ENCODE data around the gene ST14.
"Not testable (repeated sequence)": the region's sequence is repeated elsewhere in the genome, so short reads cannot be mapped to it uniquely, and the experiment has no call there.

ST14 gene

GRCh38 chr11:130246270-130246669, 86.7 kb downstream of the ST14 start:
- no peak for DNase-seq (ENCODE audit: low spot score)
- no peak for TF ChIP-seq CTCF (IDR thresholded peaks at IDR 0.05; ENCODE audit: borderline replicate concordance, control extremely low read depth, extremely low read depth, insufficient read depth, missing control alignments)
- in situ Hi-C loops (cut with MboI; ENCODE audit: low sequenced_read_pairs, unreplicated experiment): no loop called here

DNA sequence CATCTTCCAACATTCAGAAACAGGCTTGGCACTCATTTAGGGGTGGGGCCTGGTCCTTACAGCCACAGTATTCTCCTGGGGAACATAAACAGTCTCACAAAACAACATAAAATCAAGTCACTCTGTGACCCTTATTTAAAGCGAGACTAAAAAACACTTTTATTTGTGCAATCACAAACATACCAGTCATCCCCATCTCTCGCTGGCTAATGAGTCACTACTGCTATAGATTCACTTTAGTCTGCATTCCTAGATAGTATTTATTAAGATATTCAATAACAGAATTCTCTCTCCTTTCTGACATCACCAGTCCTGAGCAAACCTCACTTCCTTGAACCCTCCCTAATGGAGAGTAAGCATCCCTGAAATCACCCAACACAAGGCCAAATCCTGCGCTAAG, 87.2 kb downstream of the ST14 start:
- no peak for DNase-seq (ENCODE audit: low spot score)
- in situ Hi-C loops (cut with MboI; ENCODE audit: low sequenced_read_pairs, unreplicated experiment): no loop called here
- TF ChIP-seq CTCF (IDR thresholded peaks at IDR 0.05; ENCODE audit: borderline replicate concordance, control extremely low read depth, extremely low read depth, insufficient read depth, missing control alignments): no peak

DNA sequence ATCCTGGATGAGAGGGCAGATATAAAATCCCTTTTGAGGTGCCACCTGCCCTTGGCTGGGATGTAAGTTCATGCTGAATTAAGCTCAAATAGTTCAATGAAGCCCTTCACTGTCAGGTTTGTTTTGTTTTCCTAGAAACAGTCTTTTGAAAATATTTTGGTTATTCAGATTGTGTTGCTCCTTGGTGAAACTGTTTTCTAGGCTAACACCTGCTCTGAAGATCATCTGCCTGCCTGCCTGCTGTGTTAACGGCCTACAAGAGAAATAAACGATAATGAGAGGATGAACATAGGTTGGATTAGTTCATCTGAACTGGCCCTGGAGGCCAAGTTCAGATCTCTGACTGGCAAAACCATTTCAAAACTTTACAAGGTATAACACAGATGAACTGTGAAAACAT, 87.7 kb downstream of the ST14 start:
- no peak for DNase-seq (ENCODE audit: low spot score)
- in situ Hi-C loops (cut with MboI; ENCODE audit: low sequenced_read_pairs, unreplicated experiment): no loop called here
- no peak for TF ChIP-seq CTCF (IDR thresholded peaks at IDR 0.05; ENCODE audit: borderline replicate concordance, control extremely low read depth, extremely low read depth, insufficient read depth, missing control alignments)

DNA sequence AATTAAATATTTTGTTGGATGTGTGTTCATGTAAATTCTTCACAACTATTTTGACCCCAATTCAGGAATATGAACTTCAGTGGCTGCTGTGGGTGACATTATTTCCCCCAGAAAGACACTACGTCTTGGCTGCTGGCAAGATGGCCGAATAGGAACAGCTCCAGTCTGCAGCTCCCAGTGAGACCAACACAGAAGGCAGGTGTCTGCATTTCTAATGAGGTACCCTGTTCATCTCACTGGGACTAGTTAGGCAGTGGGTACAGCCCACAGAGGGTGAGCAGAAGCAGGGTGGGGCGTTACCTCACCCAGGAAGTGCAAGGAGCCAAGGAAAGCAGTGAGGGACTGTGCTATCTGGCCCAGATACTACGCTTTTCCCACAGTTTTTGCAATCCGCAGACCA, 89.8 kb downstream of the ST14 start:
- in situ Hi-C loops (cut with MboI; ENCODE audit: low sequenced_read_pairs, unreplicated experiment): no loop called here
- DNase-seq (ENCODE audit: low spot score): no peak
- no peak for TF ChIP-seq CTCF (IDR thresholded peaks at IDR 0.05; ENCODE audit: borderline replicate concordance, control extremely low read depth, extremely low read depth, insufficient read depth, missing control alignments)

- in situ Hi-C loops (cut with MboI; ENCODE audit: low sequenced_read_pairs, unreplicated experiment); DNase-seq (ENCODE audit: low spot score): not testable (repeated sequence)
Observed at GRCh38 chr11:130249929-130250328, 90.3 kb downstream of the ST14 start.

- DNase-seq (ENCODE audit: low spot score); in situ Hi-C loops (cut with MboI; ENCODE audit: low sequenced_read_pairs, unreplicated experiment): not testable (repeated sequence)
Observed at GRCh38 chr11:130251763-130252162, 92.2 kb downstream of the ST14 start.
